Fibroblast of skin of back (primary cell): ENCODE data around the gene NEURL3.
"Not testable (repeated sequence)": the region's sequence is repeated elsewhere in the genome, so short reads cannot be mapped to it uniquely, and the experiment has no call there.

Experiments
- DNase-seq: peaks from one replicate; pipeline ENCODE4 v3.0.0-alpha.2; 2013

The NEURL3 gene

GRCh38 chr2:96477458-96477857 is 27.7 kb downstream of the NEURL3 start:
- no peak for DNase-seq

- no peak for DNase-seq
These were observed 33.4 kb downstream of the NEURL3 start for GRCh38 chr2:96471772-96472171.

- peak; percentile 32 for DNase-seq
These were observed 34.5 kb downstream of the NEURL3 start for GRCh38 chr2:96470636-96471035.

- no peak for DNase-seq
These were observed 35.0 kb downstream of the NEURL3 start for GRCh38 chr2:96470109-96470508.

- no peak for DNase-seq
These were observed 36.3 kb downstream of the NEURL3 start for GRCh38 chr2:96468904-96469303.

- no peak for DNase-seq
These were observed 40.5 kb downstream of the NEURL3 start for GRCh38 chr2:96464651-96465050.

GRCh38 chr2:96464061-96464460 is 41.1 kb downstream of the NEURL3 start:
- DNase-seq: no peak

GRCh38 chr2:96463119-96463518 is 42.0 kb downstream of the NEURL3 start:
- no peak for DNase-seq

- DNase-seq: not testable (repeated sequence)
These were observed 43.5 kb downstream of the NEURL3 start for GRCh38 chr2:96461616-96462015.

GRCh38 chr2:96452053-96452452 is 53.1 kb downstream of the NEURL3 start:
- no peak for DNase-seq

- DNase-seq: no peak
These were observed 55.5 kb downstream of the NEURL3 start for GRCh38 chr2:96449637-96450036.

- DNase-seq: no peak
These were observed 56.0 kb downstream of the NEURL3 start for GRCh38 chr2:96449174-96449573.

- DNase-seq: no peak
These were observed 57.4 kb downstream of the NEURL3 start for GRCh38 chr2:96447726-96448125.
